Heart right ventricle (tissue), 16 donors: Measurements from ENCODE around the gene ADCY2. TPM values are rescaled to one million over a fixed set of nuclear protein-coding genes. Genes with fewer than 3 reads are reported as not detected.

Source experiments
- ATAC-seq, 8 donors: fragments of 200-7000 bp; cut with Tn5 transposase; one replicate each; pipeline ENCODE4 v1.9.1; 2020; ENCODE audit warnings: mild to moderate bottlenecking in 8 of 8, moderate library complexity in 8 of 8, moderate number of reproducible peaks in 1 of 8
- DNase-seq, 2 donors: peaks; one replicate each; pipeline ENCODE4 v3.0.0-alpha.2; 2020
- H3K27ac ChIP-seq, 10 donors: fragments of 200-600 bp; sonication (generic) in 2 of 10; one replicate each; pipeline versions ENCODE4 v1.5.0 to v1.8.0; 2020 to 2022; ENCODE audit warnings: mild to moderate bottlenecking in 3 of 10
- H3K27me3 ChIP-seq, 7 donors: fragments of 200-600 bp; one replicate each; pipeline ENCODE4 v1.8.0; 2021 to 2022; ENCODE audit warnings: mild to moderate bottlenecking in 2 of 7
- H3K36me3 ChIP-seq, 9 donors: fragments of 200-600 bp; sonication (generic) in 1 of 9; one replicate each; pipeline versions ENCODE4 v1.5.0 to v1.8.0; 2020 to 2022; ENCODE audit warnings: mild to moderate bottlenecking in 2 of 9
- H3K4me1 ChIP-seq, 9 donors: fragments of 200-600 bp; sonication (generic) in 1 of 9; one replicate each; pipeline versions ENCODE4 v1.5.0 to v1.8.0; 2020 to 2022; ENCODE audit warnings: mild to moderate bottlenecking in 4 of 9
- H3K4me3 ChIP-seq, 10 donors: fragments of 200-600 bp; sonication (generic) in 2 of 10; one replicate each; pipeline versions ENCODE4 v1.5.0 to v1.8.0; 2020 to 2022; ENCODE audit warnings: mild to moderate bottlenecking in 7 of 10, moderate library complexity in 2 of 10
- H3K9me3 ChIP-seq, 11 donors: fragments of 200-600 bp in 10 of 11; sonication (generic) in 2 of 11; one replicate each; pipeline versions ENCODE4 v1.5.0 to v1.8.0; 2013 to 2022; ENCODE audit warnings: mild to moderate bottlenecking in 2 of 11, control low read depth in 1 of 11, moderate library complexity in 1 of 11
- WGBS, 2 donors: extraction: QIAGEN DNeasy Blood & Tissue Kit; methylation state at CpG; one replicate each; pipeline ENCODE4 v1.1.7; 2013; ENCODE audit warnings: inconsistent platforms in 1 of 2; 5-methylcytosine and 5-hydroxymethylcytosine counted together
- intact Hi-C, 10 donors: fragments of 100-400 bp; cut with DNase I; formaldehyde crosslinking; loops; one replicate each; pipeline versions ENCODE4 v1.11.1 to v1.14.2; 2022
- polyA plus RNA-seq, 2 donors: library from polyadenylated mRNA; stranded (reverse); fragments of 200-250 nt; gene quantifications; one replicate each; pipeline ENCODE4 v1.2.3, GENCODE V29; 2013
- total RNA-seq, 10 donors: library from RNA; stranded (reverse); fragmentation: NEBNext Ultra II Directional in 3 of 10; extraction: Animal tissue kit (Norgen Biotek cat#: 25700) in 3 of 10; gene quantifications; one replicate each; pipeline versions ENCODE4 v1.2.1 to v1.2.4, GENCODE V29; 2021 to 2023
- TF ChIP-seq, protein P1 (sequence below), 9 donors: fragments of 200-600 bp; sonication (generic) in 2 of 9; IDR thresholded peaks; one replicate each; pipeline versions ENCODE4 v1.5.0 to v1.8.0; 2021 to 2022; ENCODE audit warnings: antibody characterized with exemption in 9 of 9, mild to moderate bottlenecking in 5 of 9, moderate library complexity in 1 of 9
- donor health status: Arrhythmogenic right ventricular cardiomyopathy.
- donor health status: ischemic (EF 13 %, LVEDD 7.1; RV severe dilation, severe dysfunction).
- donor health status: healthy with polysubstance abuse.
- donor health status: DM: no; HTN: yes; CAD: no.
- donor health status: DM: no; HTN: no; CAD: no.
- donor health status: ischemic (EF 25% LVEDD 6.9; RV normal size, moderate dysfunction).
- donor health status: ischemic (EF 25% LVEDD 5.7; RV mildly dilated, moderate dysfunction).
- donor health status: healthy.
- donor health status: DM: yes; HTN: yes; CAD: no.
- donor health status: Ischemic cardiomyopathy.
- donor health status: ischemic (EF 35%, LVEDD 5.7; RV mildly dilated, moderate dysfunction).
- donor health status: nonischemic (EF 11% LVEDD 7.7; RV severe dilation, severe dysfunction).
- donor health status: DM: yes; HTN: yes; CAD: no.
- donor health status: PGD.
- donor health status: ischemic (EF 29% LVEDD 5.4; RV normal size, mild dysfunction).
- donor health status: nonischemic (EF 23%, LVEDD 6.1; RV moderate dilation, normal function).

ADCY2 gene
- total and polyA plus RNA-seq, 12 donors: 0.04 to 0.90 (median 0.17) TPM

DNA sequence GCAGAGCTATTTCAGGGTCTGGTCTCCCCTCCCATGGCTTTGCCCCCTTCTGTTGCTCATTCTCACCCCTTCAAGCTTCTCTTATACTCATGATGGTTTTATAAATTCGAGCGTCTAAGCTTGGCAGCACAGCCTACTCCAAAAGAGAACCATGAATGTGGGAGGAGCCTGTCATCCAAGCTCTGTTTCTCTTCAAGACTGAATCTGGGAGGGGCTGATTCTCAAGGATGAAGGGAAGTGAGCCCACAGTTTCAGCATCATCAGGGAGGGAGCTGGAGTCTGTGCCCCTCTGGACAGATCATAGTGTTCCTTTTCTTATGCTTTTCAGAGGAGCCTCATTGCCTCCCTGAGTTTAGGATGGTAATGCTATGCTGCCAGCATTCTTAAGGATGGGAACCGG is 286.4 kb downstream of the ADCY2 start:
- Histone ChIP-seq H3K4me3 (no peak overlapping the region), H3K36me3 (no peaks in the 10 kb centered on the region), H3K27me3 (peaks cover 0 to 16% (median 0%) of the 10 kb centered on the region in 7 donors), H3K27ac (no peak overlapping the region), H3K4me1 (no peaks in the 10 kb centered on the region), H3K9me3 (no peaks in the 10 kb centered on the region)
- TF ChIP-seq, protein P1, sequence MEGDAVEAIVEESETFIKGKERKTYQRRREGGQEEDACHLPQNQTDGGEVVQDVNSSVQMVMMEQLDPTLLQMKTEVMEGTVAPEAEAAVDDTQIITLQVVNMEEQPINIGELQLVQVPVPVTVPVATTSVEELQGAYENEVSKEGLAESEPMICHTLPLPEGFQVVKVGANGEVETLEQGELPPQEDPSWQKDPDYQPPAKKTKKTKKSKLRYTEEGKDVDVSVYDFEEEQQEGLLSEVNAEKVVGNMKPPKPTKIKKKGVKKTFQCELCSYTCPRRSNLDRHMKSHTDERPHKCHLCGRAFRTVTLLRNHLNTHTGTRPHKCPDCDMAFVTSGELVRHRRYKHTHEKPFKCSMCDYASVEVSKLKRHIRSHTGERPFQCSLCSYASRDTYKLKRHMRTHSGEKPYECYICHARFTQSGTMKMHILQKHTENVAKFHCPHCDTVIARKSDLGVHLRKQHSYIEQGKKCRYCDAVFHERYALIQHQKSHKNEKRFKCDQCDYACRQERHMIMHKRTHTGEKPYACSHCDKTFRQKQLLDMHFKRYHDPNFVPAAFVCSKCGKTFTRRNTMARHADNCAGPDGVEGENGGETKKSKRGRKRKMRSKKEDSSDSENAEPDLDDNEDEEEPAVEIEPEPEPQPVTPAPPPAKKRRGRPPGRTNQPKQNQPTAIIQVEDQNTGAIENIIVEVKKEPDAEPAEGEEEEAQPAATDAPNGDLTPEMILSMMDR (IDR thresholded peaks at IDR 0.05): no peak
- ATAC-seq (no peak), DNase-seq (no peak)
- intact Hi-C loops: no loop called here
- 49% methylated on average over 3 of the region's 3 CpGs for WGBS, 2 donors

DNA sequence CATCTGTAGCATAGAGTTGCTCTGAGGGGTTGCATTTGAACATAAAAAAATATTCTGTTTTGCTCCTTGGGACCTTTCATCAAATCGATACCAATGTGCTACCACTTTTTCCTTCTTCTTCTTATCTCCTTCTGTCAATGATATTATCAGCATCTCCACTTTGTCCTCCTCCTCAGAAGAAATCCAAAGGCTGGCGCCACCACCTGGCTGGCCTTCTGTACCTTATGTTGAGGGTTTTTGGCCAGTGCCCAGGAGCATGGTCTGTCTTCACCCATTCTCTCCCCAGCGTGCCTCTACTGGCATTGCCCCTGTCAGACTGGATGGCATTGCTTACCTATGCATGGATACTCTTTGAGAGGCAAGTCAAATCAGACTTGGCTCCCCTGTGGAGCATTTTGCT is 287.8 kb downstream of the ADCY2 start:
- Histone ChIP-seq H3K4me3 (no peak overlapping the region), H3K36me3 (no peaks in the 10 kb centered on the region), H3K27me3 (peaks cover 0 to 20% (median 0%) of the 10 kb centered on the region in 7 donors), H3K4me1 (no peaks in the 10 kb centered on the region), H3K9me3 (no peaks in the 10 kb centered on the region), H3K27ac (no peak overlapping the region)
- no peak for DNase-seq
- TF ChIP-seq, protein P1 (IDR thresholded peaks at IDR 0.05): no peak
- WGBS, 2 donors: 66 to 75% methylated on average over 3 of the region's 3 CpGs
- ATAC-seq: no peak
- intact Hi-C loops: no loop called here

DNA sequence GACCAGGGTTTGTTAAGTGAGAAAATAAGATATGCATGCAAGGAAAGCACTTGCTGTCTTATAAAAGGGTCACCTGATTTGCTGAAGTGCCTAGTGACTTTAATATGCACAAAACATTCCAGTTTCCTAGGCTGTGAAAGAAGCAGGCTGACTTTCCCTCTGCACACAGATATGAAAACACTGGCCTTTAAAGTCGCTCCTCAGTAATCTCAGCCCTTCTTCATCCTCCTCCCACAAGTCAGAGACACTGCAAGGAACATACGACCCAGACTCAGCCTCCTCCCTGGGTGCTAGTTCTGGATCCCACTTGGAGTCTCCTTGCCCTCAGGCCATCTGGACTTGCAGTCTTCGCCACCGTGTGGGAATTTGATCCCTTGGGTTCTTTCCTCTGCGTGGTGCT is 288.9 kb downstream of the ADCY2 start:
- Histone ChIP-seq H3K4me1 (no peaks in the 10 kb centered on the region), H3K36me3 (no peaks in the 10 kb centered on the region), H3K4me3 (no peak overlapping the region), H3K27me3 (peaks cover 0 to 23% (median 0%) of the 10 kb centered on the region in 7 donors), H3K9me3 (no peaks in the 10 kb centered on the region), H3K27ac (no peak overlapping the region)
- 74 to 79% methylated on average over 5 of the region's 5 CpGs for WGBS, 2 donors
- TF ChIP-seq, protein P1 (IDR thresholded peaks at IDR 0.05): no peak
- DNase-seq (no peak), ATAC-seq (no peak)
- intact Hi-C loops: no loop called here

DNA sequence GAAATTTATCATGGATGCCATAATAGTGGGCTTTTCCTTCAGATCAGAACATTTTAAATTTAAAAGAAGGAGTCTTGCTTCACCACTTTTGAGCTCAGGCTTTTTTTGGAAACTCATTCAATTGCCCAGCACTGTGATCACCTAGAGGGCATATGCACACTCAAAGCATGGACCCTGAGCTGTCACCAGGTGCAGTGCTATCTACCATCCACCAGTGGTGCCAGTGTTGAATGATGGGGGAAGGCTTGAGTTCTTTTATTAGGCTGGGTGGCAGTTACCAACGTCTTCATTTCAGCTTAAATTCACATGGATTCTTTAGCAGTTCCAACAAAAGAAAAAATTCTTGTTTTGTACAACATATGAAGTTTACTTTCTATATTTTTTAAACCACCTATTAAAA is 290.9 kb downstream of the ADCY2 start:
- H3K9me3 ChIP-seq: no peaks in the 10 kb centered on the region
- no peak overlapping the region for H3K4me3 ChIP-seq
- H3K36me3 ChIP-seq: no peaks in the 10 kb centered on the region
- no peak for DNase-seq
- peaks cover 0 to 23% (median 0%) of the 10 kb centered on the region in 7 donors for H3K27me3 ChIP-seq
- H3K4me1 ChIP-seq: no peaks in the 10 kb centered on the region
- intact Hi-C loops: no loop called here
- WGBS, 2 donors: 23 to 29% methylated on average over 1 of the region's 1 CpG
- no peak overlapping the region for H3K27ac ChIP-seq
- TF ChIP-seq, protein P1 (IDR thresholded peaks at IDR 0.05): no peak
- no peak for ATAC-seq
